Tibial nerve (tissue), 4 donors: ENCODE data around the gene TRMT112. TPM values are rescaled to one million over a fixed set of nuclear protein-coding genes. Genes with fewer than 3 reads are reported as not detected.

ENCODE experiments used
- DNase-seq, 2 donors: peaks; one replicate each; pipeline ENCODE4 v3.0.0-alpha.2; 2019; ENCODE audit warnings: low spot score in 2 of 2
- H3K27ac ChIP-seq, 4 donors: fragments of 200-600 bp; sonication (generic) in 3 of 4; one replicate each; pipeline ENCODE4 v1.5.1; 2017 to 2019; ENCODE audit warnings: mild to moderate bottlenecking in 1 of 4
- H3K27me3 ChIP-seq, 2 donors: fragments of 200-600 bp; sonication (generic) in 1 of 2; one replicate each; pipeline versions ENCODE4 v1.5.1 to v1.6.0; 2017 to 2019
- H3K36me3 ChIP-seq, 3 donors: fragments of 200-600 bp; sonication (generic); one replicate each; pipeline ENCODE4 v1.5.1; 2018 to 2019
- H3K4me1 ChIP-seq, 4 donors: fragments of 200-600 bp; sonication (generic) in 3 of 4; one replicate each; pipeline ENCODE4 v1.5.1; 2017 to 2019
- H3K4me3 ChIP-seq, 4 donors: fragments of 200-600 bp; sonication (generic) in 3 of 4; one replicate each; pipeline ENCODE4 v1.5.1; 2017 to 2019; ENCODE audit warnings: mild to moderate bottlenecking in 1 of 4, moderate library complexity in 1 of 4
- H3K9me3 ChIP-seq, 4 donors: fragments of 200-600 bp; sonication (generic) in 3 of 4; one replicate each; pipeline ENCODE4 v1.5.1; 2017 to 2019
- EP300 ChIP-seq, 2 donors: sonication (generic); formaldehyde crosslinking; IDR thresholded peaks; one replicate each; pipeline ENCODE4 v1.6.1; 2017; ENCODE audit warnings: antibody characterized with exemption in 2 of 2, mild to moderate bottlenecking in 1 of 2
- POLR2A ChIP-seq, 2 donors: fragments of 450-650 bp; IDR thresholded peaks; one replicate each; pipeline ENCODE4 v1.6.1; 2017; ENCODE audit warnings: antibody characterized with exemption in 2 of 2, mild to moderate bottlenecking in 2 of 2, moderate library complexity in 2 of 2
- WGBS, 2 donors: methylation state at CpG; one replicate each; pipeline ENCODE4 v1.1.5; 2018; 5-methylcytosine and 5-hydroxymethylcytosine counted together
- total RNA-seq, 4 donors: library from RNA; depleted of rRNA; stranded (reverse); fragments of >200 nt; gene quantifications; one replicate each; pipeline ENCODE4 v1.1.0, GENCODE V29; 2016
- TF ChIP-seq, protein P1 (sequence below), 5 experiments: fragments of 200-600 bp in 3 of 5; fragments of 450-650 bp in 2 of 5; sonication (generic) in 3 of 5; IDR thresholded peaks; one replicate each; pipeline ENCODE4 v1.5.1; 2016 to 2019; ENCODE audit warnings: antibody characterized with exemption in 5 of 5, mild to moderate bottlenecking in 3 of 5, moderate library complexity in 2 of 5

TRMT112 gene
- total RNA-seq, 4 donors from 2014 or later = 290 to 381 (median 327) TPM

DNA sequence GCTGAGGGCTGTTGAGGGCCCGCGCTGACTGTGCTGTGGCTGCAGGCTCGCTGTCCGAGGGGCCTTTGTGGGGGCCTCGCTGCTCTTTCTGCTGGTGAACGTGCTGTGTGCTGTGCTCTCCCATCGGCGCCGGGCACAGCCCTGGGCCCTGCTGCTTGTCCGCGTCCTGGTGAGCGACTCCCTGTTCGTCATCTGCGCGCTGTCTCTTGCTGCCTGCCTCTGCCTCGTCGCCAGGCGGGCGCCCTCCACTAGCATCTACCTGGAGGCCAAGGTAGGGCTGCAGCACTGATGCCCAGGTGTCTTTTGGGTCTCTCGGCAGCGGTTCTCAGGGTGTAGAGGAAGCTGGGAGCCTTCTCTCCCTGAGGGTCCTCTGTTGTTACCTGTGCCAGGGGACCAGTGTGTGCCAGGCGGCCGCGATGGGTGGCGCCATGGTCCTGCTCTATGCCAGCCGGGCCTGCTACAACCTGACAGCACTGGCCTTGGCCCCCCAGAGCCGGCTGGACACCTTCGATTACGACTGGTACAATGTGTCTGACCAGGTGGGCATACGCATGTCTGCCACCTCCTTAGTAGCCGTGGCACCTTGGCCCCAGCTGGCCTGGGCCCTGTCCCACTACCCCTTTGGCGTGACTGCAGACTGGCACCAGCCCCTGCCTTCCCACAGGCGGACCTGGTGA, 29.5 kb downstream of the TRMT112 start:
- Histone ChIP-seq H3K27me3 (peaks cover 0 to 28% of the 10 kb centered on the region in 2 donors), H3K27ac (no peak overlapping the region), H3K4me3 (no peak overlapping the region), H3K4me1 (peaks cover 0 to 46% (median 29%) of the 10 kb centered on the region in 4 donors), H3K36me3 (peaks cover 0 to 18% (median 0%) of the 10 kb centered on the region in 3 donors), H3K9me3 (no peaks in the 10 kb centered on the region)
- TF ChIP-seq, protein P1, sequence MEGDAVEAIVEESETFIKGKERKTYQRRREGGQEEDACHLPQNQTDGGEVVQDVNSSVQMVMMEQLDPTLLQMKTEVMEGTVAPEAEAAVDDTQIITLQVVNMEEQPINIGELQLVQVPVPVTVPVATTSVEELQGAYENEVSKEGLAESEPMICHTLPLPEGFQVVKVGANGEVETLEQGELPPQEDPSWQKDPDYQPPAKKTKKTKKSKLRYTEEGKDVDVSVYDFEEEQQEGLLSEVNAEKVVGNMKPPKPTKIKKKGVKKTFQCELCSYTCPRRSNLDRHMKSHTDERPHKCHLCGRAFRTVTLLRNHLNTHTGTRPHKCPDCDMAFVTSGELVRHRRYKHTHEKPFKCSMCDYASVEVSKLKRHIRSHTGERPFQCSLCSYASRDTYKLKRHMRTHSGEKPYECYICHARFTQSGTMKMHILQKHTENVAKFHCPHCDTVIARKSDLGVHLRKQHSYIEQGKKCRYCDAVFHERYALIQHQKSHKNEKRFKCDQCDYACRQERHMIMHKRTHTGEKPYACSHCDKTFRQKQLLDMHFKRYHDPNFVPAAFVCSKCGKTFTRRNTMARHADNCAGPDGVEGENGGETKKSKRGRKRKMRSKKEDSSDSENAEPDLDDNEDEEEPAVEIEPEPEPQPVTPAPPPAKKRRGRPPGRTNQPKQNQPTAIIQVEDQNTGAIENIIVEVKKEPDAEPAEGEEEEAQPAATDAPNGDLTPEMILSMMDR (IDR thresholded peaks at IDR 0.05) = no peak
- TF ChIP-seq POLR2A (IDR thresholded peaks at IDR 0.05) (no peak), EP300 (IDR thresholded peaks at IDR 0.05) (no peak)
- DNase-seq = no peak
- WGBS, 2 donors = 90 to 93% methylated on average over 21 to 32 of the region's 33 CpGs

DNA sequence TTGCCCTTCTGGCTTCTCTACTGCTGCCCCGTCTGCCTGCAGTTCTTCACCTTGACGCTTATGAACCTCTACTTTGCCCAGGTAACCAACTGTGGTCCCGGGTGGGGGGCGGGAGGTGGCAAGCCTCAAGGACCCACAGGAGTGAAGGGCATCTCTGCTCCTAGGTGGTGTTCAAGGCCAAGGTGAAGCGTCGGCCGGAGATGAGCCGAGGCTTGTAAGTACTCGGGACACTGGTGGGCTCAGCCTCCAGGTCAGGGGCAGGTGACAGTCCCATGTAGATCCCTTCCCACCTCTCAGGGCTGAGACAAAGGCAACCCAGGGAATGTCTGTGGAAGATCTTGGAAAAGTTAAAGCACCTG, 30.6 kb downstream of the TRMT112 start:
- no peaks in the 10 kb centered on the region for H3K9me3 ChIP-seq
- WGBS, 2 donors = 90% methylated on average over 8 to 9 of the region's 9 CpGs
- no peak for TF ChIP-seq EP300 (IDR thresholded peaks at IDR 0.05)
- no peak for TF ChIP-seq POLR2A (IDR thresholded peaks at IDR 0.05)
- TF ChIP-seq, protein P1 (IDR thresholded peaks at IDR 0.05) = no peak
- no peak overlapping the region for H3K27ac ChIP-seq
- DNase-seq = no peak
- H3K27me3 ChIP-seq = peaks cover 0 to 19% of the 10 kb centered on the region in 2 donors
- peaks cover 0 to 39% (median 25%) of the 10 kb centered on the region in 4 donors for H3K4me1 ChIP-seq
- H3K4me3 ChIP-seq = no peak overlapping the region
- peaks cover 0 to 24% (median 0%) of the 10 kb centered on the region in 3 donors for H3K36me3 ChIP-seq

DNA sequence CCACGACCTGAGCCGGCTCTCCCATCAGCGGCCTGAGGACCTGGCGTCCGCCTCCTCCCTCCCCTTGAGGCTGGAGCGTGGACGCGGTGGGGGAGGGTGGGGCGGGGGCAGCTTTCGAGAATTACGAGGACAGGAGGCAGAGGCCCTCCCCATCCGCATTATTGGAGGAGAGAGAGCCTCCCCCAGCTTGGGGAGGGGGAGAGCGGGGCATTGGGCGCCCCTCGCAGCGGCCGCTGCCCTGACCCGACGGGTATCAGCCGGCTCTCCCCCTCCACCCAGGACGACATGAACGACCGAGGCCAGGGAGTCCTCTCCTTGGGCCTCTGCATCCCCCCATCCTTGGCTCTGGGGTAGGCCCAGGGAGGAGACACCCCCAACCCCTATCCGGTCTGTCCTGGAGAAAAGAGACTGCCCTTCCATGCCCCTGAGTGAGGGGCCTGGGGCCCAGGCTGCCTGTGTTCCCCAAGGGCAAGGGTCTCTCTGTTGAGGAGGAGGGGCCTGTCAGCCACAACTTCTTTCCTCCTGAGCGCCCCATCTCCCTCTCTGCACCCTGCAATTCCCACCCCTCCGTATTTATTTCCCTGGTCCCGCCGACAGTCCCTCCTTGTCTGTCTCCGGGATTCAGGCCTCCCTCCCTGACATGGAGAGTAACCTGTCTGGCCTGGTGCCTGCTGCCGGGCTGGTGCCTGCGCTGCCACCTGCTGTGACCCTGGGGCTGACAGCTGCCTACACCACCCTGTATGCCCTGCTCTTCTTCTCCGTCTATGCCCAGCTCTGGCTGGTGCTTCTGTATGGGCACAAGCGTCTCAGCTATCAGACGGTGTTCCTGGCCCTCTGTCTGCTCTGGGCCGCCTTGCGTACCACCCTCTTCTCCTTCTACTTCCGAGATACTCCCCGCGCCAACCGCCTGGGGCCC, 31.2 kb downstream of the TRMT112 start:
- DNase-seq = no peak
- 31 to 43% methylated on average over 23 to 33 of the region's 40 CpGs for WGBS, 2 donors
- Histone ChIP-seq H3K27me3 (peaks cover 0 to 17% of the 10 kb centered on the region in 2 donors), H3K4me1 (peaks cover 0 to 32% (median 23%) of the 10 kb centered on the region in 4 donors), H3K36me3 (peaks cover 0 to 30% (median 0%) of the 10 kb centered on the region in 3 donors), H3K9me3 (no peaks in the 10 kb centered on the region), H3K4me3 (peak overlapping the region; percentile 79 to 84 (median 82)), H3K27ac (peak overlapping the region; percentile 91 to 98 (median 94))
- TF ChIP-seq, protein P1 (IDR thresholded peaks at IDR 0.05) = no peak
- TF ChIP-seq EP300 (IDR thresholded peaks at IDR 0.05) (no peak), POLR2A (IDR thresholded peaks at IDR 0.05) (no peak)

DNA sequence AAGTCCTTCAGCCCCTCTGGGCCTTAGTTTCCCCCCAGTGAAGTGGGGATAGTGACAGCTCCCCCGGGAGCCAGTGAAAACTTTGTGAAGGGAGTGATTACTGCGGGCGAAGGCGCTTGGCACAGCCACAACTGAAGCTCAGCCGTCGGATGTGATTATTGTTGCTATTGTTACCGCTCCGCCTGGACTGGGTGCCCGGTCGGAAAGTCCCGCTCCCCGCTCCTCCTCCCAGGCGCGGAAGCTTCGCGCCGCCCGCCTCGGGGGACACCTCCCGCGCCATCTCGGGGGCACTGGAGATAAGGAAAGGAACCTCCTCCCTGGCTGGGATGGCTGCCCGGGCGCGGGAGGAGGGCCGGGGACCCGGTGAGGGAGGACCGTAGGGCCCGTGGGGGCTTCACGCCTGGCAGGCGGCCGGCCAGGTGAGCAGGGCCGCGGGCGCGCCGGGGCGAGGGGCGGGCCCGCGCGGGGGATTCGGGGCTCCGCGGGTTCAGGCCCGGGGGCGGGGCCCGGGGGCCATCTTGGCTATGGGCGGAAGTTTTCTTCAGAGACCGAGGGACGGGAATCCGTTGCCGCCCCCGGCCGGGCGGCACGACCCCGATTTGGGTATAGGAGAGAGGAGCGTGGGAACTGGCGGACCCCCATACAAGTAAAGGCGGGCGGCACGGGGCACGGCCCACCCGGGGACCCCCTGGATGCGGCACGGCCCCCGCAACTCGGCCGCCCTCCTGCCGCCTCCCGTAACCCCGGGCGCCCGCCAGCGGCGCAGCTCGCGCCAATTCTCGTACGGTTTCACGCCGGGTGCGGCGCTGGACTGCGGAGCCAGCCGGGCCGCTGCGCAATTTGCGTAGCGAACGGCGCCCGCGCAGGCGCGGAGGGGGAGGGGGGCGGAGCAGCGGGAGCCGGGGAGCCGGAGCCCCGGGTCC, 32.1 kb downstream of the TRMT112 start, which contains the start of gene GPR137:
TSS of gene GPR137 (plus strand) at position 887 of the 923 bp plus-strand sequence. CDS start 677 bp downstream, outside the sequence.
- peak in 1 of 2 donors; percentile 13 for TF ChIP-seq POLR2A (IDR thresholded peaks at IDR 0.05)
- TF ChIP-seq EP300 (IDR thresholded peaks at IDR 0.05) = peak in 1 of 2 donors; percentile 4
- TF ChIP-seq, protein P1 (IDR thresholded peaks at IDR 0.05) = peak in 2 of 5 experiments; percentile 33 to 43
- Histone ChIP-seq H3K36me3 (peaks cover 0 to 36% (median 0%) of the 10 kb centered on the region in 3 donors), H3K9me3 (no peaks in the 10 kb centered on the region), H3K27ac (peak within 1 kb of the TSS; percentile 91 to 98 (median 94)), H3K4me1 (peaks cover 0 to 30% (median 21%) of the 10 kb centered on the region in 4 donors), H3K4me3 (peak within 1 kb of the TSS; percentile 79 to 84 (median 82)), H3K27me3 (peaks cover 0 to 9% of the 10 kb centered on the region in 2 donors)
- 0 to 1% methylated on average over 19 to 56 of the region's 102 CpGs for WGBS, 2 donors
- DNase-seq = peak; percentile 66 to 81
